Naive thymus-derived CD4-positive, alpha-beta T cell (primary cell): ENCODE results near the gene NKX6-2. TPM values are rescaled to one million over a fixed set of nuclear protein-coding genes. Genes with fewer than 3 reads are reported as not detected.
"Not testable (repeated sequence)": the region's sequence is repeated elsewhere in the genome, so short reads cannot be mapped to it uniquely, and the experiment has no call there.

Experiments
- ATAC-seq: fragments of 150-1000 bp; cut with Tn5 transposase; 2 replicates; pipeline ENCODE4 v1.10.0; 2021; ENCODE audit warnings: mild to moderate bottlenecking, moderate library complexity
- CTCF ChIA-PET: fragments of 350-600 bp; sonication (Branson Sonifier 250); formaldehyde crosslinking; loops from one replicate; lab custom pipeline; 2021; ENCODE audit warnings: antibody characterized with exemption; lab: Charles Lee
- POLR2A ChIA-PET: fragments of 350-600 bp; sonication (Branson Sonifier 250); formaldehyde crosslinking; loops from one replicate; lab custom pipeline; 2021; ENCODE audit warnings: antibody characterized with exemption, inconsistent platforms; lab: Charles Lee
- DNase-seq, 9 donors: peaks; one replicate each; pipeline versions ENCODE4 v3.0.0 to v3.0.0-alpha.2; 2020 to 2022; ENCODE audit warnings: mixed read lengths in 1 of 9
- H3K27ac ChIP-seq: one replicate; pipeline ENCODE4 v1.7.0; 2013; ENCODE audit warnings: mild to moderate bottlenecking, low read depth, low read length, moderate library complexity
- H3K27me3 ChIP-seq, 2 donors: one replicate each; pipeline ENCODE4 v1.7.0; 2013; ENCODE audit warnings: low read length in 2 of 2, mild to moderate bottlenecking in 2 of 2, moderate library complexity in 2 of 2; ENCODE audit not compliant: control insufficient read depth in 2 of 2, insufficient read depth in 2 of 2
- H3K36me3 ChIP-seq, 3 experiments: 1 replicate in 2 of 3; 2 replicates in 1 of 3; pipeline ENCODE4 v1.7.0; 2013; ENCODE audit warnings: low read length in 3 of 3, mild to moderate bottlenecking in 3 of 3, moderate library complexity in 1 of 3; ENCODE audit not compliant: insufficient read depth in 3 of 3, control insufficient read depth in 2 of 3
- H3K4me1 ChIP-seq, 2 donors: one replicate each; pipeline ENCODE4 v1.7.0; 2013; ENCODE audit warnings: low read length in 2 of 2, mild to moderate bottlenecking in 2 of 2, moderate library complexity in 1 of 2; ENCODE audit not compliant: control insufficient read depth in 2 of 2, insufficient read depth in 2 of 2
- H3K4me3 ChIP-seq: 2 replicates; pipeline ENCODE4 v1.7.0; 2013; ENCODE audit warnings: mild to moderate bottlenecking, low read length
- H3K9me3 ChIP-seq, 3 experiments: 1 replicate in 2 of 3; 2 replicates in 1 of 3; pipeline ENCODE4 v1.7.0; 2013; ENCODE audit warnings: low read length in 3 of 3; ENCODE audit not compliant: control insufficient read depth in 2 of 3
- H3K27ac Mint-ChIP-seq, 9 donors: one replicate each; pipeline ENCODE4 v1.8.0; 2020 to 2022; ENCODE audit warnings: mixed read lengths in 9 of 9, mild to moderate bottlenecking in 8 of 9, moderate library complexity in 5 of 9, inconsistent platforms in 2 of 9
- H3K27me3 Mint-ChIP-seq, 5 donors: one replicate each; pipeline ENCODE4 v1.8.0; 2021 to 2022; ENCODE audit warnings: mixed read lengths in 5 of 5, mild to moderate bottlenecking in 1 of 5
- H3K36me3 Mint-ChIP-seq, 5 donors: one replicate each; pipeline ENCODE4 v1.8.0; 2020 to 2022; ENCODE audit warnings: mixed read lengths in 5 of 5, mild to moderate bottlenecking in 3 of 5, inconsistent platforms in 1 of 5
- H3K4me1 Mint-ChIP-seq, 7 donors: one replicate each; pipeline ENCODE4 v1.8.0; 2020 to 2022; ENCODE audit warnings: mixed read lengths in 7 of 7, mild to moderate bottlenecking in 3 of 7, inconsistent platforms in 1 of 7
- H3K4me3 Mint-ChIP-seq, 10 donors: one replicate each; pipeline ENCODE4 v1.8.0; 2020 to 2022; ENCODE audit warnings: mild to moderate bottlenecking in 10 of 10, mixed read lengths in 10 of 10, moderate library complexity in 6 of 10, inconsistent platforms in 2 of 10
- H3K9me3 Mint-ChIP-seq, 11 donors: one replicate each; pipeline ENCODE4 v1.8.0; 2020 to 2022; ENCODE audit warnings: mixed read lengths in 11 of 11, mild to moderate bottlenecking in 4 of 11, inconsistent platforms in 1 of 11, moderate library complexity in 1 of 11
- intact Hi-C, 2 donors: fragments of 100-400 bp; cut with micrococcal nuclease; formaldehyde crosslinking; loops; one replicate each; pipeline ENCODE4 v1.15.1; 2023
- polyA plus RNA-seq, 2 donors: library from polyadenylated mRNA; unstranded; fragments of 300-500 nt; fragmentation: Illumina TruSeq; gene quantifications; one replicate each; pipeline ENCODE4 v1.2.3, GENCODE V29; 2021
- total RNA-seq, 6 experiments: library from RNA in 5 of 6; stranded (reverse) in 5 of 6; gene quantifications; 1 replicate in 5 of 6; 2 replicates in 1 of 6; pipeline ENCODE4 v1.2.3 and lab custom pipeline; 2021 to 2026

The NKX6-2 gene
- total and polyA plus RNA-seq, 7 experiments from 2014 or later: 0.80 TPM; not detected in 6

GRCh38 chr10:132829403-132829802 lies 43.5 kb upstream of the NKX6-2 start:
- H3K36me3 Mint-ChIP-seq: no peaks in the 10 kb centered on the region
- no peak overlapping the region for H3K27ac Mint-ChIP-seq
- H3K4me3 Mint-ChIP-seq: no peak overlapping the region
- no peaks in the 10 kb centered on the region for H3K4me1 Mint-ChIP-seq
- CTCF ChIA-PET: interaction anchor here (0.6 kb wide), 1 partner anchor 175 kb away, joined by 3 read pairs; no protein-coding TSS in a partner anchor
- intact Hi-C loops: no loop called here
- POLR2A ChIA-PET: no interaction called here
- no peaks in the 10 kb centered on the region for H3K27me3 ChIP-seq
- DNase-seq (no peak), ATAC-seq (no peak)
- H3K9me3 ChIP-seq: no peaks in the 10 kb centered on the region
- H3K36me3 ChIP-seq: no peaks in the 10 kb centered on the region
- no peak overlapping the region for H3K27ac ChIP-seq
- H3K9me3 Mint-ChIP-seq: peaks cover 0 to 4% (median 0%) of the 10 kb centered on the region in 11 donors
- H3K4me3 ChIP-seq: no peak overlapping the region
- H3K27me3 Mint-ChIP-seq: peaks cover 0 to 4% (median 3%) of the 10 kb centered on the region in 5 donors
- no peaks in the 10 kb centered on the region for H3K4me1 ChIP-seq

- Histone ChIP-seq H3K36me3 (no peaks in the 10 kb centered on the region), H3K9me3 (no peaks in the 10 kb centered on the region), H3K4me1 (no peaks in the 10 kb centered on the region), H3K27me3 (no peaks in the 10 kb centered on the region), H3K4me3 (no peak overlapping the region), H3K27ac (no peak overlapping the region)
- DNase-seq: no peak
- Mint-ChIP-seq H3K4me3 (no peak overlapping the region), H3K4me1 (no peaks in the 10 kb centered on the region), H3K36me3 (no peaks in the 10 kb centered on the region), H3K27ac (peak overlapping the region in 1 of 9 donors; percentile 3), H3K9me3 (peaks cover 0 to 4% (median 0%) of the 10 kb centered on the region in 11 donors), H3K27me3 (peaks cover 0 to 4% (median 3%) of the 10 kb centered on the region in 5 donors)
- ATAC-seq: no peak
- ChIA-PET CTCF (no interaction called here), POLR2A (no interaction called here)
- intact Hi-C loops: no loop called here
Measured at GRCh38 chr10:132828681-132829080, 42.7 kb upstream of the NKX6-2 start.

GRCh38 chr10:132827861-132828539 lies 42.1 kb upstream of the NKX6-2 start:
- H3K27ac Mint-ChIP-seq: peak overlapping the region in 2 of 9 donors; percentile 3 to 48

GRCh38 chr10:132827423-132827789 lies 41.5 kb upstream of the NKX6-2 start:
- POLR2A ChIA-PET: no interaction called here
- Mint-ChIP-seq H3K36me3 (no peaks in the 10 kb centered on the region), H3K4me1 (no peaks in the 10 kb centered on the region), H3K4me3 (no peak overlapping the region), H3K27ac (no peak overlapping the region), H3K9me3 (peaks cover 0 to 4% (median 0%) of the 10 kb centered on the region in 11 donors), H3K27me3 (peaks cover 0 to 4% (median 3%) of the 10 kb centered on the region in 5 donors)
- H3K27me3 ChIP-seq: no peaks in the 10 kb centered on the region
- H3K36me3 ChIP-seq: no peaks in the 10 kb centered on the region
- H3K9me3 ChIP-seq: no peaks in the 10 kb centered on the region
- CTCF ChIA-PET: no interaction called here
- H3K27ac ChIP-seq: no peak overlapping the region
- H3K4me3 ChIP-seq: no peak overlapping the region
- DNase-seq (no peak), ATAC-seq (no peak)
- intact Hi-C loops: no loop called here
- no peaks in the 10 kb centered on the region for H3K4me1 ChIP-seq

More at GRCh38 chr10:132827861-132828539, 42.1 kb upstream of the NKX6-2 start:
- H3K27me3 Mint-ChIP-seq: peaks cover 0 to 4% (median 3%) of the 10 kb centered on the region in 5 donors
- no peaks in the 10 kb centered on the region for H3K4me1 Mint-ChIP-seq
- no peak for ATAC-seq
- H3K4me3 Mint-ChIP-seq: no peak overlapping the region
- H3K9me3 Mint-ChIP-seq: peaks cover 0 to 4% (median 0%) of the 10 kb centered on the region in 11 donors
- no peaks in the 10 kb centered on the region for H3K36me3 Mint-ChIP-seq
- no peak for DNase-seq
- H3K4me1 ChIP-seq: no peaks in the 10 kb centered on the region
- no peak overlapping the region for H3K4me3 ChIP-seq
- POLR2A ChIA-PET: no interaction called here
- intact Hi-C loops: no loop called here
- H3K27ac ChIP-seq: no peak overlapping the region
- H3K27me3 ChIP-seq: no peaks in the 10 kb centered on the region
- no peaks in the 10 kb centered on the region for H3K9me3 ChIP-seq
- CTCF ChIA-PET: no interaction called here
- no peaks in the 10 kb centered on the region for H3K36me3 ChIP-seq

- H3K4me1 ChIP-seq: no peaks in the 10 kb centered on the region
- no peak for DNase-seq
- Mint-ChIP-seq H3K4me3 (no peak overlapping the region), H3K36me3 (no peaks in the 10 kb centered on the region), H3K27ac (no peak overlapping the region), H3K4me1 (no peaks in the 10 kb centered on the region), H3K27me3 (peaks cover 0 to 3% (median 3%) of the 10 kb centered on the region in 5 donors), H3K9me3 (peaks cover 0 to 4% (median 0%) of the 10 kb centered on the region in 11 donors)
- intact Hi-C loops: no loop called here
- H3K4me3 ChIP-seq: no peak overlapping the region
- no peaks in the 10 kb centered on the region for H3K27me3 ChIP-seq
- ChIA-PET CTCF (no interaction called here), POLR2A (no interaction called here)
- H3K9me3 ChIP-seq: no peaks in the 10 kb centered on the region
- H3K27ac ChIP-seq: no peak overlapping the region
- H3K36me3 ChIP-seq: no peaks in the 10 kb centered on the region
- ATAC-seq: no peak
Measured at GRCh38 chr10:132826524-132827422, 40.8 kb upstream of the NKX6-2 start.

- intact Hi-C loops, H3K4me3 ChIP-seq, H3K27me3 Mint-ChIP-seq, H3K4me1 Mint-ChIP-seq, H3K9me3 ChIP-seq, H3K27me3 ChIP-seq, DNase-seq, H3K4me1 ChIP-seq, H3K36me3 ChIP-seq, H3K36me3 Mint-ChIP-seq, POLR2A ChIA-PET, H3K27ac ChIP-seq, H3K27ac Mint-ChIP-seq, H3K4me3 Mint-ChIP-seq, CTCF ChIA-PET, ATAC-seq, H3K9me3 Mint-ChIP-seq: not testable (repeated sequence)
Measured at GRCh38 chr10:132825783-132826523, 40.0 kb upstream of the NKX6-2 start.
